HG02981 (cell line): ENCODE results near the gene ZSCAN31.
"Not testable (repeated sequence)": the region's sequence is repeated elsewhere in the genome, so short reads cannot be mapped to it uniquely, and the experiment has no call there.

Experiments used
- ATAC-seq: cut with Tn5 transposase; IDR thresholded peaks from one replicate; pipeline ENCODE4 v1.9.1; 2021; ENCODE audit warnings: mild to moderate bottlenecking, moderate library complexity; ENCODE audit not compliant: unreplicated experiment

The ZSCAN31 gene

GRCh38 chr6:28323813-28324424 is 12.0 kb downstream of the ZSCAN31 start:
- no peak for ATAC-seq

GRCh38 chr6:28322661-28323060 is 13.3 kb downstream of the ZSCAN31 start:
- ATAC-seq: no peak

GRCh38 chr6:28317866-28318265 is 18.1 kb downstream of the ZSCAN31 start:
- ATAC-seq: not testable (repeated sequence)

- no peak for ATAC-seq
These were observed 20.3 kb downstream of the ZSCAN31 start for GRCh38 chr6:28315628-28316027.

- no peak for ATAC-seq
These were observed 23.0 kb downstream of the ZSCAN31 start for GRCh38 chr6:28312939-28313338.

- ATAC-seq: no peak
These were observed 24.7 kb downstream of the ZSCAN31 start for GRCh38 chr6:28311139-28311823.

GRCh38 chr6:28306363-28306762 is 29.6 kb downstream of the ZSCAN31 start:
- not testable (repeated sequence) for ATAC-seq

- ATAC-seq: peak; percentile 92
These were observed 32.4 kb downstream of the ZSCAN31 start for GRCh38 chr6:28303570-28303969.

- ATAC-seq: no peak
These were observed 39.4 kb downstream of the ZSCAN31 start for GRCh38 chr6:28296520-28297060.

GRCh38 chr6:28295326-28295725 is 40.6 kb downstream of the ZSCAN31 start:
- ATAC-seq: no peak

GRCh38 chr6:28291573-28291972 is 44.4 kb downstream of the ZSCAN31 start:
- no peak for ATAC-seq

GRCh38 chr6:28282926-28283325 is 53.0 kb downstream of the ZSCAN31 start:
- ATAC-seq: no peak

- peak; percentile 79 for ATAC-seq
These were observed 54.5 kb downstream of the ZSCAN31 start, which contains the start of gene PGBD1 for GRCh38 chr6:28281288-28282064. PGBD1 (plus strand) TSS chr6:28281572; CDS start chr6:28283814, 2,242 bp downstream.

- no peak for ATAC-seq
These were observed 55.2 kb downstream of the ZSCAN31 start for GRCh38 chr6:28280595-28281287.

GRCh38 chr6:28277746-28278145 is 58.2 kb downstream of the ZSCAN31 start:
- no peak for ATAC-seq

- ATAC-seq: no peak
These were observed 61.1 kb downstream of the ZSCAN31 start for GRCh38 chr6:28274888-28275287.
